ENCODE measurements around the gene SETD2.

DNA sequence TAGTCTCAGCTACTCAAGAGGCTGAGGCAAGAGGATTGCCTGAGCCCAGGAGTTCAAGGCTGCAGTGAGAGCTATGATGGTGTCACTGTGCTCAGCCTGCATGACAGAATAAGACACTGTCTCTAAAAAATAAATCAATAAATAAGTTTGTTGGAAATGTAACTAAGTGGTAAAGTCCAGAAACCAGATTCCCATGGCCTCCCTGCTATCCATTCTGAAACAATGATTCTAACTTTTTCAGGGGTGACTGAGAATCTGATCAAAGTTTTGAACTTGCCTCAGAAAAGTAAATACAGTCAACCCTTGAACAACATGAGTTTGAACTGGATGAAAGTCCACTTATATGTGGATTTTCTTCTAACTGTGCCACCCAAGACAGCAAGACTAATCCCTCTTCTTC lies 98.2 kb downstream of the SETD2 start:
- TF ChIP-seq, protein P1, sequence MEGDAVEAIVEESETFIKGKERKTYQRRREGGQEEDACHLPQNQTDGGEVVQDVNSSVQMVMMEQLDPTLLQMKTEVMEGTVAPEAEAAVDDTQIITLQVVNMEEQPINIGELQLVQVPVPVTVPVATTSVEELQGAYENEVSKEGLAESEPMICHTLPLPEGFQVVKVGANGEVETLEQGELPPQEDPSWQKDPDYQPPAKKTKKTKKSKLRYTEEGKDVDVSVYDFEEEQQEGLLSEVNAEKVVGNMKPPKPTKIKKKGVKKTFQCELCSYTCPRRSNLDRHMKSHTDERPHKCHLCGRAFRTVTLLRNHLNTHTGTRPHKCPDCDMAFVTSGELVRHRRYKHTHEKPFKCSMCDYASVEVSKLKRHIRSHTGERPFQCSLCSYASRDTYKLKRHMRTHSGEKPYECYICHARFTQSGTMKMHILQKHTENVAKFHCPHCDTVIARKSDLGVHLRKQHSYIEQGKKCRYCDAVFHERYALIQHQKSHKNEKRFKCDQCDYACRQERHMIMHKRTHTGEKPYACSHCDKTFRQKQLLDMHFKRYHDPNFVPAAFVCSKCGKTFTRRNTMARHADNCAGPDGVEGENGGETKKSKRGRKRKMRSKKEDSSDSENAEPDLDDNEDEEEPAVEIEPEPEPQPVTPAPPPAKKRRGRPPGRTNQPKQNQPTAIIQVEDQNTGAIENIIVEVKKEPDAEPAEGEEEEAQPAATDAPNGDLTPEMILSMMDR (IDR thresholded peaks at IDR 0.05; ENCODE audit: low read depth, low read length): no peak
- TF ChIP-seq EZH2phosphoT487 (IDR thresholded peaks at IDR 0.05; ENCODE audit: low read depth): no peak
